A549 (cell line): ENCODE results near the gene OR2V1. TPM values are rescaled to one million over a fixed set of nuclear protein-coding genes. Genes with fewer than 3 reads are reported as not detected.

ENCODE experiments used
- ATAC-seq, 2 experiments: fragments of 200-7000 bp in 1 of 2; fragments of >200 bp in 1 of 2; cut with Nextera tagmentation in 1 of 2; cut with Tn5 transposase in 1 of 2; 3 replicates each; pipeline versions ENCODE4 v1.8.0 to v1.9.1; 2018 to 2020; ENCODE audit warnings: mild to moderate bottlenecking in 1 of 2, moderate library complexity in 1 of 2
- CTCF ChIA-PET: fragments of 300-600 bp; sonication (Branson Sonifier 250); formaldehyde crosslinking; extraction: SDS; loops from one replicate; lab custom pipeline; 2021; ENCODE audit warnings: antibody characterized with exemption, inconsistent platforms; lab: Yijun Ruan, JAX
- POLR2A ChIA-PET: fragments of 350-600 bp; formaldehyde crosslinking; extraction: SDS; loops from one replicate; lab custom pipeline; 2021; ENCODE audit warnings: antibody characterized with exemption, inconsistent platforms; lab: Yijun Ruan, JAX
- DNase-seq, 2 experiments: peaks; one replicate each; pipeline versions ENCODE4 v3.0.0 to v3.0.0-alpha.2; 2011 to 2016; ENCODE audit warnings: low read depth in 1 of 2, low spot score in 1 of 2
- FAIRE-seq: peaks from 2 replicates; lab custom pipeline; 2011; peaks lifted over from hg19 to GRCh38; lab: Jason Lieb, UNC
- H3K27ac ChIP-seq, 2 experiments: fragments of >200 bp; sonication (Bioruptor Twin); formaldehyde crosslinking; 3 replicates each; pipeline ENCODE4 v1.5.1; 2016 to 2017
- H3K4me1 ChIP-seq: fragments of >200 bp; sonication (Bioruptor Twin); formaldehyde crosslinking; 3 replicates; pipeline ENCODE4 v1.6.1; 2016
- H3K4me2 ChIP-seq: fragments of >200 bp; sonication (Bioruptor Twin); formaldehyde crosslinking; 3 replicates; pipeline ENCODE4 v1.6.1; 2016
- H3K4me3 ChIP-seq: fragments of >200 bp; sonication (Bioruptor Twin); formaldehyde crosslinking; 3 replicates; pipeline ENCODE4 v1.5.1; 2016
- H3K9me3 ChIP-seq: fragments of >200 bp; sonication (Bioruptor Twin); formaldehyde crosslinking; 3 replicates; pipeline ENCODE4 v1.6.1; 2016
- CEBPB ChIP-seq, 2 experiments: fragments of >200 bp in 1 of 2; sonication (Bioruptor Twin) in 1 of 2; formaldehyde crosslinking in 1 of 2; IDR thresholded peaks; 2 replicates each; pipeline ENCODE4 v1.6.1; 2012 to 2016
- CHD2 ChIP-seq: fragments of 150-350 bp; IDR thresholded peaks from 2 replicates; pipeline ENCODE4 v1.6.1; 2014; ENCODE audit warnings: low read length; ENCODE audit not compliant: partially characterized antibody
- CHD4 ChIP-seq: fragments of 200-600 bp; sonication (generic); IDR thresholded peaks from 2 replicates; pipeline ENCODE4 v1.6.1; 2016; ENCODE audit warnings: antibody characterized with exemption, mild to moderate bottlenecking, borderline replicate concordance
- EHF ChIP-seq: fragments of 250-450 bp; sonication (Bioruptor Pico); IDR thresholded peaks from 2 replicates; pipeline ENCODE4 v1.5.0; 2020; ENCODE audit warnings: mild to moderate bottlenecking
- EHMT2 ChIP-seq: fragments of 200-600 bp; sonication (generic); IDR thresholded peaks from 2 replicates; pipeline ENCODE4 v1.6.1; 2016; ENCODE audit warnings: antibody characterized with exemption, low read depth, mild to moderate bottlenecking, moderate library complexity
- FOSL2 ChIP-seq, 2 experiments: fragments of 450-650 bp in 1 of 2; fragments of >200 bp in 1 of 2; sonication (Bioruptor Twin) in 1 of 2; formaldehyde crosslinking; IDR thresholded peaks; 2 replicates each; pipeline versions ENCODE4 v1.5.0 to v1.6.1; 2016 to 2020; ENCODE audit warnings: mild to moderate bottlenecking in 1 of 2, moderate library complexity in 1 of 2
- GATA3 ChIP-seq: IDR thresholded peaks from 2 replicates; pipeline ENCODE4 v1.6.1; 2012; ENCODE audit warnings: borderline replicate concordance
- JUN ChIP-seq, 2 experiments: fragments of >200 bp; sonication (Bioruptor Twin); formaldehyde crosslinking; IDR thresholded peaks; 2 replicates in 1 of 2; 3 replicates in 1 of 2; pipeline ENCODE4 v1.6.1; 2016 to 2017
- MAFK ChIP-seq: fragments of 450-650 bp; IDR thresholded peaks from 2 replicates; pipeline ENCODE4 v1.6.1; 2014; ENCODE audit not compliant: partially characterized antibody
- NR3C1 ChIP-seq: fragments of >200 bp; sonication (Bioruptor Twin); formaldehyde crosslinking; IDR thresholded peaks from 3 replicates; pipeline ENCODE4 v1.6.1; 2017
- RAD21 ChIP-seq, 2 experiments: fragments of >200 bp in 1 of 2; sonication (Bioruptor Twin) in 1 of 2; formaldehyde crosslinking in 1 of 2; IDR thresholded peaks in 1 of 2; conservative IDR thresholded peaks in 1 of 2; 2 replicates in 1 of 2; 3 replicates in 1 of 2; pipeline ENCODE4 v1.6.1; 2012 to 2018; ENCODE audit warnings: inconsistent platforms in 1 of 2
- RARB ChIP-seq: fragments of 250-450 bp; sonication (Bioruptor Pico); IDR thresholded peaks from 2 replicates; pipeline ENCODE4 v1.8.0; 2021; ENCODE audit warnings: mild to moderate bottlenecking, moderate library complexity
- RCOR1 ChIP-seq: fragments of 150-350 bp; IDR thresholded peaks from 2 replicates; pipeline ENCODE4 v1.6.1; 2014; ENCODE audit warnings: antibody characterized with exemption, low read length, low read depth
- RNF2 ChIP-seq: fragments of 200-600 bp; sonication (generic); IDR thresholded peaks from 2 replicates; pipeline ENCODE4 v1.6.1; 2016; ENCODE audit warnings: low read depth, mild to moderate bottlenecking, antibody characterized with exemption, moderate library complexity, borderline replicate concordance
- SMC3 ChIP-seq: fragments of >200 bp; sonication (Bioruptor Twin); formaldehyde crosslinking; IDR thresholded peaks from 3 replicates; pipeline ENCODE4 v1.6.1; 2018; ENCODE audit warnings: inconsistent platforms
- SREBF2 ChIP-seq: fragments of 450-650 bp; IDR thresholded peaks from 2 replicates; pipeline ENCODE4 v1.6.1; 2014; ENCODE audit warnings: mild to moderate bottlenecking, moderate library complexity
- TFCP2L1 ChIP-seq: fragments of 250-450 bp; sonication (Bioruptor Pico); IDR thresholded peaks from 2 replicates; pipeline ENCODE4 v1.5.0; 2021; ENCODE audit warnings: mild to moderate bottlenecking
- WGBS: methylation state at CpG from one replicate; pipeline ENCODE4 v1.1.6; 2017; ENCODE audit errors: missing lambda C conversion rate; 5-methylcytosine and 5-hydroxymethylcytosine counted together
- polyA plus RNA-seq, 4 experiments: library from polyadenylated mRNA; depleted of rRNA in 3 of 4; stranded (reverse); fragments of >200 nt; fragmentation: RNase III in 1 of 4; extraction: RNeasy Plus Mini Kit Qiagen cat#74134 plus additional on column Dnase treatment in 1 of 4; gene quantifications; 2 replicates in 3 of 4; 3 replicates in 1 of 4; pipeline ENCODE4 v1.2.3, GENCODE V29; 2011 to 2017
- TF ChIP-seq, protein P1 (sequence below): fragments of >200 bp; sonication (Bioruptor Twin); formaldehyde crosslinking; IDR thresholded peaks from 3 replicates; pipeline ENCODE4 v1.5.1; 2016
- TF ChIP-seq, protein P2 (sequence below): IDR thresholded peaks from 2 replicates; pipeline ENCODE4 v1.6.1; 2012; ENCODE audit warnings: low read depth, borderline replicate concordance
- TF ChIP-seq, protein P3 (sequence below): fragments of 250-450 bp; sonication (Bioruptor Pico); IDR thresholded peaks from 2 replicates; pipeline ENCODE4 v1.5.0; 2021; ENCODE audit warnings: mild to moderate bottlenecking, moderate library complexity, borderline replicate concordance
- TF ChIP-seq, protein P4 (sequence below): IDR thresholded peaks from 2 replicates; pipeline ENCODE4 v1.6.1; 2012

The OR2V1 gene
- polyA plus RNA-seq, 2 of the 4 experiments (the other 2 are of a cell fraction): not detected

DNA sequence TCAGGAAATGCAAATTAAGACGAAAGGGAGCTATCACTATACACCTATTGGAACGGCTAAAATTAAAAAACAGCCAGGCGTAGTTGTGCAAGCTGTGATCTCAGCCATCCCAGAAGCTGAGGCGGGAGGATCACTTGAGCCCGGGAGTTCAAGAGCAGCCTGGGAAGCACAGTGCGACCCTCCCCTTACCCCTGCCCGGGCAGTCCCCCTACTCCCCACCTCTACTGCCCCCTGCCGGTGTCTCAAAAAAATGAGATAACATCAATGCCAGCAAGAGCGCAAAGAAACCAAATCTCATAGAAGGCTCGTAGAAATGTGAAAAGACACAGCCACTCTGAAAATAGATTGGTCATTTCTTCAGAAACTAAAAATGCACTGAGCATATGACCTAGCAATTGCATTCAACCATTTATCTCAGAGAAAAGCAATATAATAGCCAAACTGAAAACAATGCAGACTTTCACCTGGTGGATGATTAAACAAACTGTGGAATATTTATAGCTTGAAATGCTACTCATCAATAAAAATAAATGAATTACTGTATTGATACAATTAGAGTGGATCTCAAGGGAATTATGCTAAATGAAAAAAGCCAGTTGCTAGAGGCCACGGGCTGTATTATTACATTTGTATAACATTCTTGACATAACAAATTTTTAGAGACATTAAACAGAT is 37.0 kb upstream of the OR2V1 start:
- no peaks in the 10 kb centered on the region for H3K9me3 ChIP-seq
- 10% methylated on average over 11 of the region's 11 CpGs for WGBS
- peaks cover 29% of the 10 kb centered on the region for H3K4me1 ChIP-seq
- DNase-seq: peak in 1 of 2 experiments; percentile 70
- H3K4me3 ChIP-seq: peak overlapping the region; percentile 13; the same call in 1 of the 3 replicates
- peak overlapping the region; percentile 76 for H3K4me2 ChIP-seq
- 0 out of 6 replicates have a peak overlapping the region, but pooled peaks of 1 of the 2 experiments have one; percentile 33 for H3K27ac ChIP-seq
- TF ChIP-seq CHD2 (no peak), SMC3 (peak; percentile 52), EHF (CRISPR knock-in tag) (no peak), JUN (IDR thresholded peaks at IDR 0.05) (no peak), GATA3 (peak; percentile 74), CEBPB (IDR thresholded peaks at IDR 0.05) (no peak), RAD21 (conservative IDR thresholded peaks at IDR 0.05 in 1 of 2, IDR thresholded peaks at IDR 0.05 in 1 of 2) (peak; percentile 43 to 46; a peak in 4 of 5 replicates)
- TF ChIP-seq, protein P1, sequence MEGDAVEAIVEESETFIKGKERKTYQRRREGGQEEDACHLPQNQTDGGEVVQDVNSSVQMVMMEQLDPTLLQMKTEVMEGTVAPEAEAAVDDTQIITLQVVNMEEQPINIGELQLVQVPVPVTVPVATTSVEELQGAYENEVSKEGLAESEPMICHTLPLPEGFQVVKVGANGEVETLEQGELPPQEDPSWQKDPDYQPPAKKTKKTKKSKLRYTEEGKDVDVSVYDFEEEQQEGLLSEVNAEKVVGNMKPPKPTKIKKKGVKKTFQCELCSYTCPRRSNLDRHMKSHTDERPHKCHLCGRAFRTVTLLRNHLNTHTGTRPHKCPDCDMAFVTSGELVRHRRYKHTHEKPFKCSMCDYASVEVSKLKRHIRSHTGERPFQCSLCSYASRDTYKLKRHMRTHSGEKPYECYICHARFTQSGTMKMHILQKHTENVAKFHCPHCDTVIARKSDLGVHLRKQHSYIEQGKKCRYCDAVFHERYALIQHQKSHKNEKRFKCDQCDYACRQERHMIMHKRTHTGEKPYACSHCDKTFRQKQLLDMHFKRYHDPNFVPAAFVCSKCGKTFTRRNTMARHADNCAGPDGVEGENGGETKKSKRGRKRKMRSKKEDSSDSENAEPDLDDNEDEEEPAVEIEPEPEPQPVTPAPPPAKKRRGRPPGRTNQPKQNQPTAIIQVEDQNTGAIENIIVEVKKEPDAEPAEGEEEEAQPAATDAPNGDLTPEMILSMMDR: peak; percentile 73
- POLR2A ChIA-PET: interaction anchor here (1.1 kb wide), 1 partner anchor 17 kb away, joined by 4 read pairs; no protein-coding TSS in a partner anchor
- CTCF ChIA-PET: interaction anchor here (0.6 to 2.2 kb wide), 29 partner anchors 8 to 400 kb away, joined by 3 to 26 read pairs (median 4); partner anchors contain the start of gene TRIM7
- no peak for FAIRE-seq
- ATAC-seq: no peak

DNA sequence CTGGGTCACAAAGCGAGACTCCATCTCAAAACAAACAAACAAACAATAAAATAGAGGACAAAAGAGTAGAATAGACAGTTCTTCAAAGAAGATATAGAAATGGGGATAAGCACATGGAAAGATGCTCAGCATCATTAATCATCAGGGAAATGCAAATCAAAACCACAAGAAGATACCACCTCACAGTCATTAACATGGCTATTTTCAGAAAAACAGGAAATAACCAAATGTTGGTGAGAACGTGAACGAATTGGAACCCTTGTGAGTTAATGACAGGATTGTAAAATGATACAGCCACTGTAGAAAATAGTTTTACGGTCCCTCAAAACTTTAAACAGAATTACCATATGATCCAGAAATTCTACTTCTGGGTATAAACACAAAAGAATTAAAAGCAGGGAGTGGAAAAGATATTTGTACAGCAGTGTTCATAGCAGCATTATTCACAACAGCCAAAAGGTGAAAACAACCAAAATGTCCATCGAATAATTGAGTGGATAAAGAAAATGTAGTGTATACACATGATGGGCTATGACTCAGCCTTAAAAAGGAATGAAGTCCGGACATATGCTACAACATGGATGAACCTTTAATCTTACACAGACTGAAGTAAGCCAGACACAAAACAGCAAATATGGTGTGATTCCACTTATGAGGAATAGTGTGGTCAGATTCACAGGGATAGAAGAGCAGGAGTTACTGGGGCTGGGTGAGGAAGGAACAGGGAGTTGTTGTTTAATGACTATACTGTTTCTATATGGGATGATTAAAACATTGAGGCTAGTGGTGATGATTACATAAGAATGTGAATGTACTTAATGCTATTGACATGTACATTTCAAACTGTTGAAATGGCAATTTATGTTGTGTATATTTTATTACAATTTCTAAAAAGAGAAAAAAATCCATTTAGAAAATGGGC is 36.1 kb upstream of the OR2V1 start:
- ChIA-PET POLR2A (no interaction called here), CTCF (interaction anchor here (0.6 to 2.2 kb wide), 20 partner anchors 8 to 383 kb away, joined by 3 to 26 read pairs (median 4); partner anchors contain the start of gene TRIM7)
- FAIRE-seq: no peak
- Histone ChIP-seq H3K4me3 (no peak overlapping the region), H3K27ac (no peak overlapping the region), H3K4me2 (peak overlapping the region; percentile 76), H3K4me1 (peaks cover 22% of the 10 kb centered on the region), H3K9me3 (no peaks in the 10 kb centered on the region)
- no peak for DNase-seq
- TF ChIP-seq NR3C1 (no peak), GATA3 (no peak), RAD21 (conservative IDR thresholded peaks at IDR 0.05 in 1 of 2, IDR thresholded peaks at IDR 0.05 in 1 of 2) (no peak), TFCP2L1 (CRISPR knock-in tag) (no peak), FOSL2 (IDR thresholded peaks at IDR 0.05) (no peak), FOSL2 (CRISPR knock-in tag; IDR thresholded peaks at IDR 0.05) (0 out of 2 replicates have a peak, but pooled peaks have one; percentile 13), JUN (IDR thresholded peaks at IDR 0.05) (no peak), EHF (CRISPR knock-in tag) (no peak), RARB (no peak)
- TF ChIP-seq, protein P2, sequence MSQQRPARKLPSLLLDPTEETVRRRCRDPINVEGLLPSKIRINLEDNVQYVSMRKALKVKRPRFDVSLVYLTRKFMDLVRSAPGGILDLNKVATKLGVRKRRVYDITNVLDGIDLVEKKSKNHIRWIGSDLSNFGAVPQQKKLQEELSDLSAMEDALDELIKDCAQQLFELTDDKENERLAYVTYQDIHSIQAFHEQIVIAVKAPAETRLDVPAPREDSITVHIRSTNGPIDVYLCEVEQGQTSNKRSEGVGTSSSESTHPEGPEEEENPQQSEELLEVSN: no peak
- ATAC-seq: no peak
- WGBS: 64% methylated on average over 6 of the region's 6 CpGs

DNA sequence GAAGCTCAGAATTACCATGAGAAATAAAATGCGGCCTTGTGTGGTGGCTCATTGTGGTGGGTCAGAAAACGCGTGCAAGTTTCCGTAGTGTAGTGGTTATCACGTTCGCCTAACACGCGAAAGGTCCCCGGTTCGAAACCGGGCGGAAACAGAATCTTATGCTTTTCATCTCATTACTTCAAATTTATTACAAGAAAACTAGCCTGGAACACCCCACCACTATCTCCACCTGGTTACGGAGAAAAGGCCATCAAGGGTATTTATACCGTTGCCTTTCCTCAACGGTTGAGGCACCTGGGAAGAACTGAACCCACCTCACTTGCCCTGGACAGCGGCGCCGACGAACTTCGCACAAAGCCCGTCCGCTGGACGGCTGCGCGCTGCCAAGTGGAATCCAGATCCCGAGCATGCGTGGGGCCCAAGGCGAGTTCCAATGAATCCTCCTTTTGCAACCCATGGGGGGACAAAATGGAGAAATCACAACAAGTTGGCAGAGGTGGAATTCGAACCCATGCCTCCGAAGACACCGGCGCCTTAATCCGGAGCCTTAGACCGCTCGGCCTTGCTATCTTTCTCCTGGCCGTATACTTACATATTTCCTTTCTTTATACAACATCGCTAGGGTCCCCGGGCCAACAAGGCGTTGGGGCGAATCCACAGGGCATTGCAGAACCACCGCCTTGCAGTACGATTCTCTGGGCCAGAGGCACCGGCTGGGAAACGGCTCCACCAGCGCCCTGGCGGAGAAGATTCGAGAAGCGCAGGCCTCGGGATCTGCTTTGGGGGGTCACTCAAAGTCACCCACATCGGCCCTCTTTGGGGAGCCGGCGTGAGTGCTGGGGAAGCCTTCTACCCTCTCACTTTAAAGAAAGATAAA is 33.3 kb upstream of the OR2V1 start:
- 1% methylated on average over 39 of the region's 52 CpGs for whole genome bisulfite sequencing
- no peak for FAIRE-seq
- no peaks in the 10 kb centered on the region for H3K9me3 ChIP-seq
- H3K4me3 ChIP-seq: peak overlapping the region; percentile 50
- CTCF ChIA-PET: interaction anchor here (0.5 to 1.2 kb wide), 2 partner anchors 27 to 295 kb away, joined by 3 read pairs; no protein-coding TSS in a partner anchor
- H3K4me1 ChIP-seq: peaks cover 32% of the 10 kb centered on the region
- peak; percentile 50 to 86 for DNase-seq
- H3K4me2 ChIP-seq: peak overlapping the region; percentile 59
- TF ChIP-seq RNF2 (no peak), MAFK (no peak), GATA3 (no peak), SREBF2 (peak; percentile 18; the same call in 1 of the 2 replicates), CHD4 (peak; percentile 13; the same call in 1 of the 2 replicates), RCOR1 (no peak), EHMT2 (0 out of 2 replicates have a peak, but pooled peaks have one; percentile 54)
- TF ChIP-seq, protein P3, sequence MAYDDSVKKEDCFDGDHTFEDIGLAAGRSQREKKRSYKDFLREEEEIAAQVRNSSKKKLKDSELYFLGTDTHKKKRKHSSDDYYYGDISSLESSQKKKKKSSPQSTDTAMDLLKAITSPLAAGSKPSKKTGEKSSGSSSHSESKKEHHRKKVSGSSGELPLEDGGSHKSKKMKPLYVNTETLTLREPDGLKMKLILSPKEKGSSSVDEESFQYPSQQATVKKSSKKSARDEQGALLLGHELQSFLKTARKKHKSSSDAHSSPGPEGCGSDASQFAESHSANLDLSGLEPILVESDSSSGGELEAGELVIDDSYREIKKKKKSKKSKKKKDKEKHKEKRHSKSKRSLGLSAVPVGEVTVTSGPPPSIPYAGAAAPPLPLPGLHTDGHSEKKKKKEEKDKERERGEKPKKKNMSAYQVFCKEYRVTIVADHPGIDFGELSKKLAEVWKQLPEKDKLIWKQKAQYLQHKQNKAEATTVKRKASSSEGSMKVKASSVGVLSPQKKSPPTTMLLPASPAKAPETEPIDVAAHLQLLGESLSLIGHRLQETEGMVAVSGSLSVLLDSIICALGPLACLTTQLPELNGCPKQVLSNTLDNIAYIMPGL (CRISPR knock-in tag): peak; percentile 88; the same call in 1 of the 2 replicates
- TF ChIP-seq, protein P2: no peak
- TF ChIP-seq, protein P4, sequence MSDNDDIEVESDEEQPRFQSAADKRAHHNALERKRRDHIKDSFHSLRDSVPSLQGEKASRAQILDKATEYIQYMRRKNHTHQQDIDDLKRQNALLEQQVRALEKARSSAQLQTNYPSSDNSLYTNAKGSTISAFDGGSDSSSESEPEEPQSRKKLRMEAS: peak; percentile 38; the same call in 1 of the 2 replicates
- TF ChIP-seq, all 56 proteins: peak for 5
- H3K27ac ChIP-seq: peak overlapping the region; percentile 65 to 84
- POLR2A ChIA-PET: no interaction called here
- peak; percentile 40 to 56 for ATAC-seq
